MCF 10A (cell line): ENCODE measurements around the gene UPF1. TPM values are rescaled to one million over a fixed set of nuclear protein-coding genes. Genes with fewer than 3 reads are reported as not detected.

Source experiments
- Bru-seq: library from RNA; stranded (reverse); fragments of 400-500 nt; gene quantifications from one replicate; lab custom pipeline; 2021; lab: Mats Ljungman, UMichigan
- BruChase-seq, 2 experiments: library from RNA; stranded (reverse); fragments of 400-500 nt; gene quantifications; one replicate each; lab custom pipeline; 2021; lab: Mats Ljungman, UMichigan
- BruUV-seq: library from RNA; stranded (reverse); fragments of 400-500 nt; replicated peaks from 2 replicates; lab custom pipeline; 2021; lab: Mats Ljungman, UMichigan
- CTCF ChIA-PET: fragments of 300-600 bp; sonication (Branson Sonifier 250); formaldehyde crosslinking; extraction: SDS; loops from one replicate; lab custom pipeline; 2021; ENCODE audit warnings: antibody characterized with exemption, inconsistent platforms; lab: Yijun Ruan, JAX
- POLR2A ChIA-PET: fragments of 300-600, 350-650 bp; sonication (Branson Sonifier 250); formaldehyde crosslinking; extraction: SDS; loops from one replicate; lab custom pipeline; 2020; ENCODE audit warnings: antibody characterized with exemption, inconsistent platforms; lab: Yijun Ruan, JAX
- DNase-seq: peaks from one replicate; pipeline ENCODE4 v3.0.0-alpha.2; 2018; ENCODE audit not compliant: unreplicated experiment
- H3K27ac Mint-ChIP-seq: one replicate; pipeline ENCODE4 v1.8.0; 2022; ENCODE audit warnings: mild to moderate bottlenecking, low read depth, mixed read lengths; ENCODE audit not compliant: unreplicated experiment
- H3K27me3 Mint-ChIP-seq: one replicate; pipeline ENCODE4 v1.8.0; 2022; ENCODE audit warnings: mixed read lengths; ENCODE audit not compliant: insufficient read depth, unreplicated experiment
- H3K36me3 Mint-ChIP-seq: one replicate; pipeline ENCODE4 v1.8.0; 2022; ENCODE audit warnings: mild to moderate bottlenecking, moderate library complexity, mixed read lengths; ENCODE audit not compliant: insufficient read depth, unreplicated experiment
- H3K4me1 Mint-ChIP-seq: one replicate; pipeline ENCODE4 v1.8.0; 2022; ENCODE audit warnings: mixed read lengths; ENCODE audit not compliant: insufficient read depth, unreplicated experiment
- H3K4me3 Mint-ChIP-seq: one replicate; pipeline ENCODE4 v1.8.0; 2022; ENCODE audit warnings: mild to moderate bottlenecking, moderate library complexity, mixed read lengths; ENCODE audit not compliant: unreplicated experiment
- H3K9me3 Mint-ChIP-seq: one replicate; pipeline ENCODE4 v1.8.0; 2022; ENCODE audit warnings: mixed read lengths; ENCODE audit not compliant: unreplicated experiment
- intact Hi-C: fragments of 100-400 bp; cut with micrococcal nuclease; formaldehyde crosslinking; loops from 2 replicates; pipeline ENCODE4 v1.14.1; 2022
- long read RNA-seq: library from polyadenylated mRNA; stranded (forward); transcript quantifications from one replicate; pipeline ENCODE4 v2.0.0, GENCODE V29; 2022
- total RNA-seq: library from RNA; stranded (reverse); gene quantifications from 2 replicates; pipeline ENCODE4 v1.2.3, GENCODE V29; 2022
- TF ChIP-seq, protein P1 (sequence below): fragments of 200-600 bp; IDR thresholded peaks from one replicate; pipeline ENCODE4 v1.8.0; 2022; ENCODE audit warnings: antibody characterized with exemption, mild to moderate bottlenecking; ENCODE audit not compliant: unreplicated experiment

The UPF1 gene
- 79.8 and 85.0 TPM in 2 replicates for total RNA-seq
- percentile 77 among the genes with signal in this experiment for Bru-seq, nascent RNA
- BruChase-seq, experiment 1, labeled RNA remaining after a 6-hour chase: percentile 90 among the genes with signal in this experiment
- BruChase-seq, experiment 2, labeled RNA remaining after a 2-hour chase: percentile 81 among the genes with signal in this experiment
- long read RNA-seq, full-length matches to known transcripts: 92 of 201 reads
- long read RNA-seq, partial matches to known transcripts: 90 of 201 reads
- long read RNA-seq, other reads (novel, unspliced or antisense): 19 of 201 reads

DNA sequence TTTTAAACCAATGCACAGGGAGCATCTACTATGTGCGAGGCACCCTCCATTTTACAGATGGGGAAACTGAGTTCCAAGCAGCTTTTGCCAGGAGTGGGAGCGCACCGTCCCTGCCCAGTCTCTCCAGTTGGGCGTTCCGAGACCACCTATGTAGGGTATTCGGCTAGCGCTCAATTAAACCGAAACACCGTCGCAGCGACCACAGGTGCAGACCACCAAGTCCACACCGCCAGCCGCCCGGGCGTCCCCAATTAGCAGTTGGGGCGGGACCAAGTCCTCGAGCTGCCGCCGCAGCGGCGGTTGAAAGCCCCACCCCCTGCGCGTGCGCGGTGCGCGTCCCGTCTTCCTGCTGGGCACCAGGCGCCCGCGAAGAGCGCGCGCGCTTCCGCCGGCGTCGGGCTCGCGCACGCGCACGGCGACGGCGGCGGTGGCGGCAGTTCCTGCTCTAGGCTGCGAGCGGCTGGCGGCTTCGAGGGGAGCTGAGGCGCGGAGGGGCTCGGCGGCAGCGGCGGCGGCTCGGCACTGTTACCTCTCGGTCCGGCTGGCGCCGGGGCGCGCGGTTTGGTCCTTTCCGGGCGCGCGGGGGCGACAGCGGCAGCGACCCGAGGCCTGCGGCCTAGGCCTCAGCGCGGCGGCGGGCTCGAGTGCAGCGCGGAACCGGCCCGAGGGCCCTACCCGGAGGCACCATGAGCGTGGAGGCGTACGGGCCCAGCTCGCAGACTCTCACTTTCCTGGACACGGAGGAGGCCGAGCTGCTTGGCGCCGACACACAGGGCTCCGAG, at the start of gene UPF1:
Gene UPF1, plus strand, starts transcription at position 436 of the 782 bp plus-strand sequence. Its CDS starts 251 bp downstream, at position 687.
- Mint-ChIP-seq H3K9me3 (no peaks in the 10 kb centered on the region), H3K27ac (peak within 1 kb of the TSS; percentile 98), H3K27me3 (no peaks in the 10 kb centered on the region), H3K36me3 (peaks cover 29% of the 10 kb centered on the region), H3K4me3 (peak within 1 kb of the TSS; percentile 94), H3K4me1 (peaks cover 25% of the 10 kb centered on the region)
- BruUV-seq: no TSS peak
- peak; percentile 90 for DNase-seq
- ChIA-PET CTCF (interaction anchor here (1.1 to 5.7 kb wide), 7 partner anchors 9 to 243 kb away, joined by 3 to 46 read pairs (median 6); partner anchors contain the start of gene REX1BD), POLR2A (interaction anchor here (0.6 to 3.9 kb wide), 17 partner anchors 10 to 797 kb away, joined by 3 to 29 read pairs (median 5); partner anchors contain the start of genes COPE, DDX49, FKBP8 and REX1BD)
- intact Hi-C loops: loop anchor here (5.0 kb wide), 1 partner anchor 59 kb away; no protein-coding TSS in a partner anchor
- TF ChIP-seq, protein P1, sequence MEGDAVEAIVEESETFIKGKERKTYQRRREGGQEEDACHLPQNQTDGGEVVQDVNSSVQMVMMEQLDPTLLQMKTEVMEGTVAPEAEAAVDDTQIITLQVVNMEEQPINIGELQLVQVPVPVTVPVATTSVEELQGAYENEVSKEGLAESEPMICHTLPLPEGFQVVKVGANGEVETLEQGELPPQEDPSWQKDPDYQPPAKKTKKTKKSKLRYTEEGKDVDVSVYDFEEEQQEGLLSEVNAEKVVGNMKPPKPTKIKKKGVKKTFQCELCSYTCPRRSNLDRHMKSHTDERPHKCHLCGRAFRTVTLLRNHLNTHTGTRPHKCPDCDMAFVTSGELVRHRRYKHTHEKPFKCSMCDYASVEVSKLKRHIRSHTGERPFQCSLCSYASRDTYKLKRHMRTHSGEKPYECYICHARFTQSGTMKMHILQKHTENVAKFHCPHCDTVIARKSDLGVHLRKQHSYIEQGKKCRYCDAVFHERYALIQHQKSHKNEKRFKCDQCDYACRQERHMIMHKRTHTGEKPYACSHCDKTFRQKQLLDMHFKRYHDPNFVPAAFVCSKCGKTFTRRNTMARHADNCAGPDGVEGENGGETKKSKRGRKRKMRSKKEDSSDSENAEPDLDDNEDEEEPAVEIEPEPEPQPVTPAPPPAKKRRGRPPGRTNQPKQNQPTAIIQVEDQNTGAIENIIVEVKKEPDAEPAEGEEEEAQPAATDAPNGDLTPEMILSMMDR: no peak

DNA sequence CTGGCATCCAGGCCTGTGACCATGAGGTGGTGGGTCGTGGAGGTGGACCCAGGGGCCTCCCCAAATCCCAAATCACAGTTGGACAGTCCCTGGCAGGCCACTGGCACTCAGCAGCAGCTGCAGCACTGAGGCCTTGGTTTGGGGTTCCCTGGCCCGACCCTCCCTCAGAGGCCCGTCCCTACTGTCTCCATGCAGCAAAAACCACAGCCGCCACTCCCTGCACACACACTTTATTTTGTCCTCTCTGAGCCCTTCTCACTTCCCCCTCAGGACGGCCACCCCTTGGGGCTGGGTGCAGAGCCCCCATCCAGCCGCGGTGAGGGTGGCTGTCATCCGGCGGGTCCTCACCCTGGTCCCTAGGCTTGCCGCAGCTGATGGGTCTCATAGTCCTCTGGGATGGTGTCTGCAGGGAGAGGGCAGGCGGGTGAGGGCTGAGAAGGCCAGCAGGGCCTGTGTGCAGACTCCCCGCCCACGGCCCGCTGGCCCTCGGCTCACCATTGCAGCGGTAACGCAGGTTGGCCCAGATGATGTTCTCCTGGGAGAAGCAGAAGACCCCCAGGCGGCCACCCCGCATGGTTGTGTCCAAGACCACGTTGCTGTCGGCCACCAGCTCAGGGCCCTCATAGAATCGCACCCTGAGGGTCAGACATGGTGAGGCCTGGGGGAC, 49.1 kb upstream of the UPF1 start:
- no peaks in the 10 kb centered on the region for H3K36me3 Mint-ChIP-seq
- intact Hi-C loops: no loop called here
- ChIA-PET CTCF (interaction anchor here (0.5 kb wide), 1 partner anchor 65 kb away, joined by 3 read pairs; no protein-coding TSS in a partner anchor), POLR2A (no interaction called here)
- H3K27ac Mint-ChIP-seq: no peak overlapping the region
- H3K27me3 Mint-ChIP-seq: no peaks in the 10 kb centered on the region
- no TSS peak for BruUV-seq
- no peaks in the 10 kb centered on the region for H3K9me3 Mint-ChIP-seq
- TF ChIP-seq, protein P1: no peak
- DNase-seq: no peak
- H3K4me3 Mint-ChIP-seq: no peak overlapping the region
- no peaks in the 10 kb centered on the region for H3K4me1 Mint-ChIP-seq

DNA sequence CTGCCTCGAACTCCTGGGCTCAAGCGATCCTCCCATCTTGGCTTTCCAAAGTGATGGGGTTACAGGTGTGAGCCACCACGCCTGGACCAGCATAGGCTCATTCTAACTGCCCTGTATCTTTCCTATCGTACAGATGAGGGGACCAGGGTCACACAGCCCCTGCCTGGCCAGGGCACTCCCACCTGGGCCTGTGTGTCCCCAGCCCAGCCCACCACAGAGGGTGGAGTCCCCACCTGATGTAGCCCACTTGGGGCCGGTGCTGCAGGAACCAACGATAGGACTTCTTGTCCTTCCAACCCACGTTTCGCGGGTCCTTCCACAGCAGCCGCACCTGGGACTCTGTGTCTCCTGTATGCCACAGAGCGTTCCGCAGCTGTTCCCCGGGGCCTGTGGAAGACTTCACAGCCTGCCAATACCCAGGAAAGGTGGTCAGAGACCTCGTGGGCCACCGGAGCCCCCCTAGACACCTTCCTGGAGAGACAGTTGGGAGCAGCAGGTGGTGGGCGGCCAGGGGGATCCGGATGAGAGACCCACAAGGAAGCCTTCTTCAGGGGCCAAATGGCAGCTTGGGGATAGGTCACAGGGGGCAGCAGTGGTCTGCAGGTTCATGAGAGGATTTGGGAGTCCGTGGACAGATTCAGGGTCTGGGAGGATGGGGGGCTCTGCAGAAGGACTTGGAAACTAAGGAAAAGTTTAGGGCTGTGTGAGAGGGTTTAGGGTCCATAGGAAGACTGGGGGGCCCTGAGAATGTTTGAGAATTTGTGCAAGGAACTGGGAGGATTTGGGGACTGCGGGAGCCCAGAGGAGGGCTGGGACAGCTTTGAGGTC, 47.6 kb upstream of the UPF1 start:
- peaks cover 5% of the 10 kb centered on the region for H3K27me3 Mint-ChIP-seq

More for the DNA sequence above, 47.6 kb upstream of the UPF1 start:
- Mint-ChIP-seq H3K4me1 (peaks cover 2% of the 10 kb centered on the region), H3K9me3 (no peaks in the 10 kb centered on the region), H3K36me3 (no peaks in the 10 kb centered on the region), H3K4me3 (no peak overlapping the region), H3K27ac (no peak overlapping the region)
- no peak for DNase-seq
- intact Hi-C loops: no loop called here
- TF ChIP-seq, protein P1: no peak
- CTCF ChIA-PET: interaction anchor here (0.5 kb wide), 1 partner anchor 26 kb away, joined by 4 read pairs; no protein-coding TSS in a partner anchor
- POLR2A ChIA-PET: no interaction called here
- no TSS peak for BruUV-seq
